HG03378 (cell line): ENCODE data around the gene PPFIBP2.

Experiments
- ATAC-seq: cut with Tn5 transposase; IDR thresholded peaks from one replicate; pipeline ENCODE4 v1.9.1; 2021; ENCODE audit warnings: mild to moderate bottlenecking, moderate library complexity; ENCODE audit not compliant: unreplicated experiment

The PPFIBP2 gene

GRCh38 chr11:7513234-7514098 lies at the start of gene PPFIBP2:
Gene PPFIBP2, plus strand, starts transcription at chr11:7513999. Its CDS starts 35,477 bp downstream, at chr11:7549476.
- peak; percentile 46 for ATAC-seq

DNA sequence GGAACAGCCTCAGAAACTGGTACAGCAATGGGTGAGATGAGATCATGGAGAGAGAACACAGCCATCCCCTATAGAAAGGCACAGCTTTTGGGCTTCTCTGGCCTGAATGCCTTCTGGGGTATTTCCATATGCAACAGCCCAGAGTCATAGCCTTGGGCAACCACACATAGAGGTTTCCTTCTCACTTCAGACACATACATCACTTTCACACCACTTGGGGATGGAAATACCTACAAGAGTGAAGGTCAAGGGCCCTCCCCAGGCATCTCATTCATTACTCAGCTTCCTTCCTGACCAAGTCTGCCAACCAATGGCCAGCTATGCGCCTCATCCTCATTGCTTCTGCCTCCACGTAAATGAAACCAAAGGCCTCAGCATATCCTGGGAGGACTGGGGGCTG lies 46.1 kb upstream of the PPFIBP2 start:
- peak; percentile 85 for ATAC-seq

DNA sequence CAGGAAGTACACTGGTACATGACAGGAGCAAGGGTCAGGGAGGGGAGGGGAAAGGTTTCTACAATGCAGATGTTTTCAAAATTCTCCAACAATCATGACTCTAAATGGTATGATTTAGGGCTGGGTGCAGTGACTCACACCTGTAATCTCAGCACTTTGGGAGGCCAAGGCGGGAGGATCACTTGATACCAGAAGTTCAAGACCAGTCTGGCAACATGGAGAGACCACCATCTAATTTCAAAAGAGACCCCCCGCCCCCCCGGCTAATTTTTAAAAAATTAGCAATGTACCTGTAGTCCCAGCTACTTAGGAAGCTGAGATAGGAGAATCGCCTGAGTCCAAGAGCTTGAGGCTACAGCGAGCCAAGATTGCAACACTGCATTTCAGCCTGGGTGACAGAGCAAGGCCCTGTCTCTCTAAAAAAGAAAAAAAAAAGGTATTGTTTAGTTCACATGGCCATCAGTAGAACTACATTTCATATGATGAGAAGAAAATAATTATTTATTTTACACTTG lies 44.4 kb upstream of the PPFIBP2 start:
- no peak for ATAC-seq

DNA sequence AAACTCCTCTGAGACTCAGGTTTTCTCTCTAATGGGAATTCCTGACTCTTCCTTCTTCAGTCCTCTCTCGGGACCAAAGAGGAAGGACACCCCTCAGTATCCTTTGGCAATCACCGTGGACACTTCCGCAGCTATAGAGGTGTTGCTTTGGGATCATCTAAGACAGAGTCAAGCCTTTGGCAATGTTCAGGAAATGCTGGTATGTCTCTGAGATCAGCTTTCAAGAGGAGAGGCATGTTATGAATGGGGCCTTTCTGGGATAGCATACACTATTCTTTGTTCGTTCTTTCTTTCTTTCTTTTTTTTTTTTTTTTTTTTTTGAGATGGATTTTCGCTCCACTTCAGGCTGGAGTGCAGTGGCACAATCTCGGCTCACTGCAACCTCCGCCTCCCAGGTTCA lies 42.7 kb upstream of the PPFIBP2 start:
- no peak for ATAC-seq

GRCh38 chr11:7473717-7474116 lies 40.1 kb upstream of the PPFIBP2 start:
- ATAC-seq: peak; percentile 95

GRCh38 chr11:7480113-7480512 lies 33.7 kb upstream of the PPFIBP2 start:
- ATAC-seq: no peak

DNA sequence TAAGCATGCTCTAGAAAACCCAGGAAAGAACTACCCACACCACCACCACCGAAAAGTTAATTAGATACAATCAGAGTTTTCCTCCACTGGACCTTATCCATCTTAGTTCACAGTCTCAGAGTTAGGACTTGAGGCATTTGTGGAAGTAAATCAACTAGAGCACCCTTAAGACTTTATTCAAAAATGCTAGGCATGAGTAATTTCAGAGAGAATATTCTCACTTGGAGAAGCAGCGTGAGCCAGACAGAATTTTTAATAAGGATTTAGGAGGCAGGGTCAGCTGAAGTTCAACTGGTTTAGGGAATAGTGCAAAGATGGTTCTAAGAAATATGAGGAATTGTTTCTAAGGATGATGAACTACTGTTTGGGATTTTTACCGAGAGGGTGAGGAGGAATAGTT lies 29.7 kb upstream of the PPFIBP2 start:
- no peak for ATAC-seq

GRCh38 chr11:7484645-7485044 lies 29.2 kb upstream of the PPFIBP2 start:
- ATAC-seq: no peak

GRCh38 chr11:7485186-7486097 lies 28.4 kb upstream of the PPFIBP2 start, which contains the start of gene OLFML1:
Gene OLFML1, plus strand, starts transcription at chr11:7485506. Its CDS starts 370 bp downstream, at chr11:7485876.
- no peak for ATAC-seq

- ATAC-seq: no peak
These were observed 27.6 kb upstream of the PPFIBP2 start for GRCh38 chr11:7486098-7486780.

DNA sequence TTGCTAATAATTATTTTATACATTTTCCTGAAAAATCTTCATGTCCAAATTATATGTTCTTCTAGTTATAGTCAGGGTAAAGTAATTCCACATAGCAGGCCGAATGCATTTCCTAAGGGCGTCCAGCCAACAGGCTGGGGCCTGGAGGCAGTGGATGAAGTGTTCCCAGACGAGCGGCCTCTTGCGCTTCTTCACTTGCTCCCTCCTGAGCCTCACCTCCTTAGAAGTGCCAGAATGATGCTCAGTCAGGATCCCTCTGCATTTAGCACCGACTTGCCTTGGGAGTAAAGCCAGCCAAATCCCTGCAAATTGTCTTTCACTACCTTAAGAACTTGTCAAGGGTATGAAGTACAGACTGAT lies 27.0 kb upstream of the PPFIBP2 start:
- ATAC-seq: no peak

GRCh38 chr11:7487360-7487759 lies 26.4 kb upstream of the PPFIBP2 start:
- no peak for ATAC-seq

DNA sequence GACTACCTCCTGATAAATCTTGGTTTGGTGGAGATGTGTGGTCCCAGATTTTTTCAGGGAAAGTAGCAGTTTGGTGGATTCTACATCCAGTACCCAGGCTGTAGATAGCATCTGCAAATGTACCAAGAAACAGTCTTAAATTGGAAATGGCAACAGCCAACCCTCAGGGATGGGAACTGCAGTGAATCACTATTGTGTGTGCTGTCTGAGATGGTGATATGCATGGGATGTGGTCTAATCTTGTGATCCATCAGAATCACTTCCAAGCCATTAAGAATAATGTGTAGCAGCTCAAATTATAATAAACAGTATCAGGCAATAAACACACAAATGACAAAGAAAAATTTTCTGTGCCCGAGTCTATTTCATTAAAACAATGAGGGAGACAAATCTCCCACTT lies 25.1 kb upstream of the PPFIBP2 start:
- ATAC-seq: no peak

DNA sequence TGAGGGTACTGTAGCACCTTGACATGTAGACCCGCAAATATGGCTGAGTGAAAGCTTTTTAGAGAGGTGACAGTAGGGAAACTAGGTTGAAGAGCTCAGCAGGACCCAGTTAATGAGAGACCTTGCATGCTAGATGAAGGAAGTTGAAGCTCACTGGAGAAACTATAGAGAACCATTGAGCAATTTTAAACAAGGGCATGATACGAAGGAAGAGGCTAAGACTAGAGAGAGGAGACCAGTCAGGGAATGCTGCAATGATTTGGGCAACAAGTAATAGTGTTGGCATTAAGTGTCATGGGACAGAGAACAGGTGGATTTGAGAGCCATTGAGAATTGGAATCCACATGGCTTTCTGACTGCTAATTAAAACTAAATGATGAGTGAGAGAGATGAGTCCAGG lies 24.4 kb upstream of the PPFIBP2 start:
- ATAC-seq: no peak

DNA sequence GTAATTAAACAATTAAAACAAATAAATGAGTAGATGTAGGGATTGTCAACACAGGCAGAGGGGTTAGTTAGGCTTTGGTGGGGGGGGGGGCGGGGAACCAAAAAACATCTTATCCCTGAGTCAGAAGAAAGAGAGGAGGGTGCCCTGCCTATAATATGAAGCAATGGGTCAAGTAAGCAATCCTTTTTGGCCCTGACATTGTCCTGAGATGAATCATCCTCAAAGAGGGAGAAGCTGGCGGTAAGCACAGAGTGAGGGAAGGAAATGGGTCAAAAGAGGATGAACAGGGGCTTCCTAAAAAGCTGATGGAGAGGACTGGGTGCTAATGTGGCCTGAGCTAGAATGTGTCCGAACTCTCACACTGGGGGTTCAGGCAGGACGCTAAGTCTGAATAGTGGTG lies 23.7 kb upstream of the PPFIBP2 start:
- ATAC-seq: no peak

GRCh38 chr11:7490535-7490934 lies 23.3 kb upstream of the PPFIBP2 start:
- no peak for ATAC-seq

DNA sequence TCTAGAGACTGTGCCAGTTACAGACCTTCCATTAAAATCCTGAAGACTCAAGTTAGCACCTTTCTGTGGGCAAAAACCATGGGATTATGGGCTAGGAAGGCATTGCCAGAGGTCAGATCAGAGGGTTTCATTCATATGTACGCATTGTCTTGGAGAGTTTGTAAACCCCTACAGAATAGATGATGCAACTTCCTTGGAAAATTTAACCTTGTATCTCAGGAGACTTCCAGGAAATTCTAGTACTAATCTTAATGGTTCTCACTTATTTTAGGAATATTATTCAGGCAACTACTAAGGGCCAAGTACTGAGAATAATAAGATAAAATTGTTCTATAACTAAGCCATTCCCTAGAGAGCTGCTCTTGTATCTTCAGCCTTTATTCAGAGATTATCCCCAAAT lies 21.5 kb upstream of the PPFIBP2 start:
- no peak for ATAC-seq

GRCh38 chr11:7493670-7494069 lies 20.1 kb upstream of the PPFIBP2 start:
- ATAC-seq: no peak

GRCh38 chr11:7494086-7494745 lies 19.6 kb upstream of the PPFIBP2 start:
- ATAC-seq: no peak

DNA sequence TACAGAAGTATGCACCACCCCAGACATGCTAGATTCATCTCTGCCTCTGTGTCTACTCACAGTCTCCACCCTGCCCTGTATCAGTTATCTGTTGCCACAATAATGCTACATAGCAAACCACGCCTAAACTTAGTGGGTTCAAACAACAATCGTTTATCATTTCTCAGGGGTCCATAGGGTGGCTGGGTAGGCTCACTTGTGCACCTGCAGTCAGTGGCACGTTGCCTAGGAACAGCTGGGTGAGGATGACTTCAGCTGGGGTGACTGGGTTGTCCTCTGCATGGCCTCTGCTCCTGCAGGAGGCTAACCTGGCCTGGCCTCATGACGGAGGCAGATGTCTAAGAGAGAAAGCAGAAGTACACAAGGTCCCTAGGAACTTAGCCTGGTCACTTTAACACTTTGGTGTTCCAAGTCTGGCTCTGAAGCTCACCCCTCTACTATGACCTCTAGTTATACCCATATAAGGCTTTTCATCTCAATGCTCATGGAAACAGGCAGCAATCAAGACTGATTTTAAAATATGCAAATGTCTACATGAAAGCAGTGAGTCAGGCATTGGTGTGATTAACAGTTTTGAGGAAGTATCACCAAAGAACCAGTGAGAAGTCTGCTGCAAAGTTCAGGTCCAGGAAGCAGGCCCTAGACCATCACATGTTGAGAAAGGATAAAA lies 17.8 kb upstream of the PPFIBP2 start:
- ATAC-seq: peak; percentile 95
